ENCODE measurements around the gene NPTX2. TPM values are rescaled to one million over a fixed set of nuclear protein-coding genes. Genes with fewer than 3 reads are reported as not detected.
"Not testable (repeated sequence)": the region's sequence is repeated elsewhere in the genome, so short reads cannot be mapped to it uniquely, and the experiment has no call there.

NPTX2 gene
- total RNA-seq, 1 donor from 2014 or later = not detected

- CTCF ChIA-PET = no interaction called here
Measured at GRCh38 chr7:98571986-98572385, 45.1 kb upstream of the NPTX2 start.

GRCh38 chr7:98572716-98573115 lies 44.4 kb upstream of the NPTX2 start:
- H3K4me1 Mint-ChIP-seq; CTCF ChIA-PET; H3K4me3 Mint-ChIP-seq; DNase-seq; POLR2A ChIA-PET; H3K27ac Mint-ChIP-seq; H3K36me3 Mint-ChIP-seq (ENCODE audit: low read depth); ATAC-seq (ENCODE audit: low read depth); H3K27me3 Mint-ChIP-seq; intact Hi-C loops (cut with micrococcal nuclease): not testable (repeated sequence)
- H3K9me3 Mint-ChIP-seq = peaks cover 20% of the 10 kb centered on the region

More at GRCh38 chr7:98571986-98572385, 45.1 kb upstream of the NPTX2 start:
- TF ChIP-seq CTCF (IDR thresholded peaks at IDR 0.05) = no peak
- no peak for DNase-seq
- Mint-ChIP-seq H3K4me1 (no peaks in the 10 kb centered on the region), H3K9me3 (peaks cover 19% of the 10 kb centered on the region), H3K4me3 (no peak overlapping the region), H3K36me3 (ENCODE audit: low read depth) (peaks cover 2% of the 10 kb centered on the region), H3K27me3 (peaks cover 4% of the 10 kb centered on the region), H3K27ac (no peak overlapping the region)
- ATAC-seq (ENCODE audit: low read depth) = no peak
- POLR2A ChIA-PET = no interaction called here
- intact Hi-C loops (cut with micrococcal nuclease) = no loop called here

GRCh38 chr7:98573816-98574215 lies 43.3 kb upstream of the NPTX2 start:
- POLR2A ChIA-PET = no interaction called here
- H3K36me3 Mint-ChIP-seq (ENCODE audit: low read depth) = peaks cover 2% of the 10 kb centered on the region
- peaks cover 3% of the 10 kb centered on the region for H3K27me3 Mint-ChIP-seq
- H3K9me3 Mint-ChIP-seq = peaks cover 20% of the 10 kb centered on the region
- intact Hi-C loops (cut with micrococcal nuclease) = no loop called here
- H3K27ac Mint-ChIP-seq = no peak overlapping the region
- DNase-seq (no peak), ATAC-seq (ENCODE audit: low read depth) (no peak)
- H3K4me1 Mint-ChIP-seq = no peaks in the 10 kb centered on the region
- CTCF ChIA-PET = no interaction called here
- no peak for TF ChIP-seq CTCF (IDR thresholded peaks at IDR 0.05)
- H3K4me3 Mint-ChIP-seq = no peak overlapping the region

GRCh38 chr7:98575878-98576277 lies 41.2 kb upstream of the NPTX2 start:
- CTCF ChIA-PET = no interaction called here
- Mint-ChIP-seq H3K9me3 (peaks cover 20% of the 10 kb centered on the region), H3K36me3 (ENCODE audit: low read depth) (peaks cover 2% of the 10 kb centered on the region), H3K4me3 (no peak overlapping the region), H3K27me3 (no peaks in the 10 kb centered on the region), H3K27ac (no peak overlapping the region), H3K4me1 (no peaks in the 10 kb centered on the region)
- POLR2A ChIA-PET = no interaction called here
- ATAC-seq (ENCODE audit: low read depth) (no peak), DNase-seq (no peak)
- intact Hi-C loops (cut with micrococcal nuclease) = no loop called here
- no peak for TF ChIP-seq CTCF (IDR thresholded peaks at IDR 0.05)

- DNase-seq (no peak), ATAC-seq (ENCODE audit: low read depth) (no peak)
- Mint-ChIP-seq H3K27ac (no peak overlapping the region), H3K27me3 (peaks cover 9% of the 10 kb centered on the region), H3K4me3 (no peak overlapping the region), H3K9me3 (peaks cover 11% of the 10 kb centered on the region), H3K4me1 (no peaks in the 10 kb centered on the region), H3K36me3 (ENCODE audit: low read depth) (no peaks in the 10 kb centered on the region)
- ChIA-PET CTCF (no interaction called here), POLR2A (no interaction called here)
- intact Hi-C loops (cut with micrococcal nuclease) = no loop called here
- no peak for TF ChIP-seq CTCF (IDR thresholded peaks at IDR 0.05)
Measured at GRCh38 chr7:98584830-98585229, 32.3 kb upstream of the NPTX2 start.

GRCh38 chr7:98591926-98592325 lies 25.2 kb upstream of the NPTX2 start:
- TF ChIP-seq CTCF (IDR thresholded peaks at IDR 0.05) = no peak
- DNase-seq = no peak
- ATAC-seq (ENCODE audit: low read depth) = no peak
- Mint-ChIP-seq H3K27me3 (peaks cover 9% of the 10 kb centered on the region), H3K27ac (no peak overlapping the region), H3K4me1 (no peaks in the 10 kb centered on the region), H3K36me3 (ENCODE audit: low read depth) (no peaks in the 10 kb centered on the region), H3K4me3 (no peak overlapping the region), H3K9me3 (no peaks in the 10 kb centered on the region)
- CTCF ChIA-PET = no interaction called here
- intact Hi-C loops (cut with micrococcal nuclease) = no loop called here
- POLR2A ChIA-PET = no interaction called here

Measured in activated B cell treated with CpG ODN at 0.5 μM for 24 hours (primary cell).